PC-3 (cell line): Measurements from ENCODE around the gene LMO7. TPM values are rescaled to one million over a fixed set of nuclear protein-coding genes. Genes with fewer than 3 reads are reported as not detected.

Experiments used
- ATAC-seq: fragments of 200-7000 bp; cut with Tn5 transposase; 2 replicates; pipeline ENCODE4 v1.9.1; 2020; ENCODE audit warnings: mild to moderate bottlenecking, moderate library complexity
- BruUV-seq: library from RNA; stranded (reverse); fragments of 400-500 nt; replicated peaks from 2 replicates; lab custom pipeline; 2021; lab: Mats Ljungman, UMichigan
- CTCF ChIA-PET: fragments of 300-600 bp; sonication (Branson Sonifier 250); formaldehyde crosslinking; loops from one replicate; lab custom pipeline; 2022; ENCODE audit warnings: antibody characterized with exemption; lab: Charles Lee
- POLR2A ChIA-PET: fragments of 300-600 bp; sonication (Branson Sonifier 250); formaldehyde crosslinking; loops from one replicate; lab custom pipeline; 2022; ENCODE audit warnings: antibody characterized with exemption; ENCODE audit not compliant: unreplicated experiment; lab: Charles Lee
- DNase-seq: peaks from one replicate; pipeline ENCODE4 v3.0.0-alpha.2; 2015
- H2AFZ ChIP-seq: fragments of 300-600 bp; sonication (generic); 2 replicates; pipeline ENCODE4 v1.6.0; 2016; ENCODE audit warnings: antibody characterized with exemption, low read length
- H3F3A ChIP-seq: fragments of 300-600 bp; sonication (generic); one replicate; pipeline ENCODE4 v1.6.0; 2017; ENCODE audit warnings: antibody characterized with exemption, low read length, control low read depth, mild to moderate bottlenecking; ENCODE audit not compliant: unreplicated experiment
- H3K27ac ChIP-seq: fragments of 300-600 bp; sonication (generic); 2 replicates; pipeline ENCODE4 v1.5.1; 2016; ENCODE audit warnings: mild to moderate bottlenecking, low read length
- H3K27me3 ChIP-seq: fragments of 300-600 bp; sonication (generic); 2 replicates; pipeline ENCODE4 v1.6.1; 2016; ENCODE audit warnings: low read length, mixed read lengths
- H3K36me3 ChIP-seq: fragments of 300-600 bp; sonication (generic); 2 replicates; pipeline ENCODE4 v1.6.1; 2016; ENCODE audit warnings: low read depth, mixed run types, low read length, mixed read lengths
- H3K4me1 ChIP-seq: fragments of 300-600 bp; sonication (generic); 2 replicates; pipeline ENCODE4 v1.5.1; 2016; ENCODE audit warnings: low read length; ENCODE audit not compliant: insufficient read depth
- H3K4me2 ChIP-seq: fragments of 300-600 bp; sonication (generic); 2 replicates; pipeline ENCODE4 v1.6.0; 2016; ENCODE audit warnings: low read length
- H3K4me3 ChIP-seq: fragments of 300-600 bp; sonication (generic); 2 replicates; pipeline ENCODE4 v1.5.1; 2016; ENCODE audit warnings: mild to moderate bottlenecking, low read length, mixed read lengths
- H3K79me2 ChIP-seq: fragments of 300-600 bp; sonication (generic); 2 replicates; pipeline ENCODE4 v1.6.1; 2017; ENCODE audit warnings: low read length, mixed read lengths
- H3K9ac ChIP-seq: fragments of 300-600 bp; sonication (generic); 2 replicates; pipeline ENCODE4 v1.6.0; 2016; ENCODE audit warnings: mild to moderate bottlenecking, low read length
- H3K9me2 ChIP-seq: fragments of 300-600 bp; sonication (generic); replicated peaks from 2 replicates; pipeline ENCODE4 v1.6.1; 2016; ENCODE audit warnings: mixed run types, low read length, mixed read lengths
- H3K9me3 ChIP-seq: fragments of 300-600 bp; sonication (generic); 2 replicates; pipeline ENCODE4 v1.6.1; 2016; ENCODE audit warnings: low read length, mixed read lengths
- H4K20me1 ChIP-seq: fragments of 300-600 bp; sonication (generic); 2 replicates; pipeline ENCODE4 v1.6.1; 2016; ENCODE audit warnings: low read length, mixed read lengths
- EZH2 ChIP-seq: fragments of 300-600 bp; sonication (generic); IDR thresholded peaks from one replicate; pipeline ENCODE4 v1.6.1; 2017; ENCODE audit warnings: antibody characterized with exemption, mild to moderate bottlenecking, low read length; ENCODE audit not compliant: unreplicated experiment
- EZH2phosphoT487 ChIP-seq: fragments of 300-600 bp; sonication (generic); IDR thresholded peaks from 2 replicates; pipeline ENCODE4 v1.6.1; 2018; ENCODE audit warnings: mild to moderate bottlenecking, antibody characterized with exemption, low read length, borderline replicate concordance
- intact Hi-C: fragments of 100-400 bp; cut with micrococcal nuclease; formaldehyde crosslinking; loops from 2 replicates; pipeline ENCODE4 v1.9.0; 2023
- total RNA-seq: library from RNA; depleted of rRNA; stranded (reverse); fragments of >200 nt; gene quantifications from 2 replicates; pipeline ENCODE4 v1.2.3, GENCODE V29; 2014
- TF ChIP-seq, protein P1 (sequence below): fragments of 300-600 bp; sonication (generic); conservative IDR thresholded peaks from 2 replicates; pipeline ENCODE4 v1.5.1; 2017; ENCODE audit warnings: antibody characterized with exemption, low read depth, mild to moderate bottlenecking, low read length

The LMO7 gene
- total RNA-seq, 1 experiment from 2014 or later = 83.6 TPM

DNA sequence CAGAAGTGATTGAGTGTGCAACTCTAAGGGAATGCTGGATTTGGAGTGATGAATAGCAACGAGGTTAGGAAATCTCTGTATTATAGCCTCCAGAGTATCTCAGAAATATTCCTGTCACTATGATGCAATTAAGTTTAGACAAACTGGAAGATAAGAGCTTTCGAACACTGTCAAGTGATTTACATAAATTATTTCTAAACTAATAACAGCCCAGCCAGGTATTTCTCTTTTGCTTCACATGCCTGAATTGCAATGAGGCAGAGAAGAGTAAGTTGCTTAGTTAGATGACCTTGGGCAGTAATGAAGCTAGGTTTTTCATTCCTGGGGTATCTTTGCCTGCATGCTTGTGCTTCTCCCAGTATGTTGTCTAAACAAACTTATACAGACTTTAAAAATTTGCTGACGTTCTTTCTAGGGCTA lies 134.5 kb downstream of the LMO7 start:
- H3K4me2 ChIP-seq = 0 out of 2 replicates have a peak overlapping the region, but pooled peaks have one; percentile 11
- H3K9ac ChIP-seq = no peak overlapping the region
- H3K9me2 ChIP-seq = no peaks in the 10 kb centered on the region
- H3F3A ChIP-seq = no peaks in the 10 kb centered on the region
- no TSS peak for BruUV-seq
- peaks cover 58% of the 10 kb centered on the region for H3K4me1 ChIP-seq
- H3K79me2 ChIP-seq = peaks cover 88% of the 10 kb centered on the region
- intact Hi-C loops = no loop called here
- H3K36me3 ChIP-seq = peaks cover 15% of the 10 kb centered on the region
- DNase-seq (no peak), ATAC-seq (no peak)
- ChIA-PET POLR2A (no interaction called here), CTCF (no interaction called here)
- no peak overlapping the region for H2AFZ ChIP-seq
- H3K27me3 ChIP-seq = no peaks in the 10 kb centered on the region
- H3K4me3 ChIP-seq = no peak overlapping the region
- H3K9me3 ChIP-seq = no peaks in the 10 kb centered on the region
- H3K27ac ChIP-seq = peak overlapping the region; percentile 95
- TF ChIP-seq EZH2phosphoT487 (no peak), EZH2 (no peak)
- TF ChIP-seq, protein P1, sequence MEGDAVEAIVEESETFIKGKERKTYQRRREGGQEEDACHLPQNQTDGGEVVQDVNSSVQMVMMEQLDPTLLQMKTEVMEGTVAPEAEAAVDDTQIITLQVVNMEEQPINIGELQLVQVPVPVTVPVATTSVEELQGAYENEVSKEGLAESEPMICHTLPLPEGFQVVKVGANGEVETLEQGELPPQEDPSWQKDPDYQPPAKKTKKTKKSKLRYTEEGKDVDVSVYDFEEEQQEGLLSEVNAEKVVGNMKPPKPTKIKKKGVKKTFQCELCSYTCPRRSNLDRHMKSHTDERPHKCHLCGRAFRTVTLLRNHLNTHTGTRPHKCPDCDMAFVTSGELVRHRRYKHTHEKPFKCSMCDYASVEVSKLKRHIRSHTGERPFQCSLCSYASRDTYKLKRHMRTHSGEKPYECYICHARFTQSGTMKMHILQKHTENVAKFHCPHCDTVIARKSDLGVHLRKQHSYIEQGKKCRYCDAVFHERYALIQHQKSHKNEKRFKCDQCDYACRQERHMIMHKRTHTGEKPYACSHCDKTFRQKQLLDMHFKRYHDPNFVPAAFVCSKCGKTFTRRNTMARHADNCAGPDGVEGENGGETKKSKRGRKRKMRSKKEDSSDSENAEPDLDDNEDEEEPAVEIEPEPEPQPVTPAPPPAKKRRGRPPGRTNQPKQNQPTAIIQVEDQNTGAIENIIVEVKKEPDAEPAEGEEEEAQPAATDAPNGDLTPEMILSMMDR = no peak
- no peaks in the 10 kb centered on the region for H4K20me1 ChIP-seq

DNA sequence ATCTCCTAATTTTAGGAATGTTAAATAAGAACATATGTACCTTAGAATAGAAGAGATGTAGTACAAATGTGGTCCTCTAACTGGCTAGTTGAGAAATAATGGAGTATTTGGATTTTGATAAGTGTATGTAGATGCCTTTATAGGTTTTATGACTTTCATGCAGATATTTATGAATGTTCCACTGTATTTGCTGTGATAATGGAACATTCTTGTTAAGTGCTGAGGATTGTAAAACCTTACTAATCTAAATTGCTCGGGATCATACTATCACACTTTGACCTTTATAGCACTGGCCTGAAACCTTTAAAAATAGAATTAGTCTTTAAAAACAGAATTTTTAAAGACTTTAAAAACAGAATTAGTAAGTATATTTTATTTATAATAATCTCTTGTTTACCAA lies 135.1 kb downstream of the LMO7 start:
- Histone ChIP-seq H3K9ac (no peak overlapping the region), H3K27me3 (no peaks in the 10 kb centered on the region), H3F3A (no peaks in the 10 kb centered on the region), H2AFZ (no peak overlapping the region), H3K4me1 (peaks cover 62% of the 10 kb centered on the region), H3K4me2 (0 out of 2 replicates have a peak overlapping the region, but pooled peaks have one; percentile 14), H3K4me3 (no peak overlapping the region), H3K9me2 (no peaks in the 10 kb centered on the region), H4K20me1 (no peaks in the 10 kb centered on the region), H3K36me3 (peaks cover 16% of the 10 kb centered on the region; the same call in 1 of the 2 replicates), H3K9me3 (no peaks in the 10 kb centered on the region), H3K27ac (peak overlapping the region; percentile 95), H3K79me2 (peaks cover 83% of the 10 kb centered on the region)
- no peak for ATAC-seq
- intact Hi-C loops = no loop called here
- ChIA-PET CTCF (no interaction called here), POLR2A (no interaction called here)
- no TSS peak for BruUV-seq
- TF ChIP-seq EZH2 (no peak), EZH2phosphoT487 (no peak)
- TF ChIP-seq, protein P1 = no peak
- no peak for DNase-seq

DNA sequence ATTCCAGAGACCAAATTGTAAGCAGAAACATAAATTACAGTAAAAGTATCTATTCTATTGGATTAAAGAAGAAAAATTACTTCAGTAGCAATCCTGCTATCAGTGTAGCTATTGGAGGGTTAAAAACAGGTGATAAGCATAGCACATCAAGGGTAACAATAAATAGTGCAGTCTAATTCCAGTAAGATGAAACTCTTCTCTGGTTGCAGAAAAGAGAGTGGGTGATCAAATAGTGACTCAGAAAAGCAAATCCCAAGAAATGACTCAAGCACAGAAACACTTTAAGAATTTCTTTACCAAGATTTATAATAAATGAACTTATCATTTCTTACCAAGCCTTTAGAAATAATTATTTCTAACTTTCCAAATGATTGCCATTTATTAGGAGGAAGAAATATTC lies 135.7 kb downstream of the LMO7 start:
- H3K79me2 ChIP-seq = peaks cover 83% of the 10 kb centered on the region

More for the DNA sequence above, 135.7 kb downstream of the LMO7 start:
- BruUV-seq = no TSS peak
- peak overlapping the region; percentile 50; the same call in 1 of the 2 replicates for H3K4me3 ChIP-seq
- H4K20me1 ChIP-seq = no peaks in the 10 kb centered on the region
- POLR2A ChIA-PET = interaction anchor here (0.6 kb wide), 1 partner anchor 41 kb away, joined by 4 read pairs; no protein-coding TSS in a partner anchor
- H3K9me2 ChIP-seq = no peaks in the 10 kb centered on the region
- H3K9me3 ChIP-seq = no peaks in the 10 kb centered on the region
- no peaks in the 10 kb centered on the region for H3K27me3 ChIP-seq
- ATAC-seq (peak; percentile 90), DNase-seq (peak; percentile 80)
- H3K36me3 ChIP-seq = peaks cover 12% of the 10 kb centered on the region; the same call in 1 of the 2 replicates
- peak overlapping the region; percentile 95 for H3K27ac ChIP-seq
- CTCF ChIA-PET = no interaction called here
- H3K9ac ChIP-seq = peak overlapping the region; percentile 46
- H2AFZ ChIP-seq = no peak overlapping the region
- intact Hi-C loops = loop anchor here (2.0 kb wide), 1 partner anchor 67 kb away; no protein-coding TSS in a partner anchor
- H3K4me2 ChIP-seq = peak overlapping the region; percentile 87
- no peaks in the 10 kb centered on the region for H3F3A ChIP-seq
- H3K4me1 ChIP-seq = peaks cover 68% of the 10 kb centered on the region
- TF ChIP-seq EZH2phosphoT487 (no peak), EZH2 (no peak)
- TF ChIP-seq, protein P1 = no peak
